CD4-positive, alpha-beta T cell (primary cell): ENCODE measurements around the gene SLC44A1. TPM values are rescaled to one million over a fixed set of nuclear protein-coding genes. Genes with fewer than 3 reads are reported as not detected.

Experiments
- ATAC-seq: fragments of 200-7000 bp; cut with Tn5 transposase; one replicate; pipeline ENCODE4 v1.10.0; 2022; ENCODE audit warnings: mild to moderate bottlenecking; ENCODE audit not compliant: poor library complexity
- CTCF ChIA-PET: fragments of 350-600 bp; sonication (Branson Sonifier 250); formaldehyde crosslinking; loops from one replicate; lab custom pipeline; 2021; ENCODE audit warnings: antibody characterized with exemption, inconsistent platforms; lab: Charles Lee
- POLR2A ChIA-PET: fragments of 350-600 bp; sonication (Branson Sonifier 250); formaldehyde crosslinking; loops from one replicate; lab custom pipeline; 2021; ENCODE audit warnings: antibody characterized with exemption, inconsistent platforms; lab: Charles Lee
- DNase-seq, 14 experiments: peaks; one replicate each; pipeline ENCODE4 v3.0.0-alpha.2; 2013 to 2020; ENCODE audit warnings: mixed read lengths in 2 of 14
- H3K27ac ChIP-seq, 2 donors: one replicate each; pipeline versions ENCODE4 v1.5.1 to v1.7.0; 2013; ENCODE audit warnings: low read length in 2 of 2, low read depth in 1 of 2, mild to moderate bottlenecking in 1 of 2
- H3K27me3 ChIP-seq, 2 experiments: 1 replicate in 1 of 2; 2 replicates in 1 of 2; pipeline versions ENCODE4 v1.6.1 to v1.7.0; 2013; ENCODE audit warnings: low read length in 2 of 2, control low read depth in 1 of 2, mild to moderate bottlenecking in 1 of 2, moderate library complexity in 1 of 2; ENCODE audit not compliant: insufficient read depth in 2 of 2, control insufficient read depth in 1 of 2
- H3K36me3 ChIP-seq: one replicate; pipeline ENCODE4 v1.6.1; 2013; ENCODE audit warnings: low read length, control low read depth; ENCODE audit not compliant: insufficient read depth
- H3K4me1 ChIP-seq: one replicate; pipeline ENCODE4 v1.6.1; 2013; ENCODE audit warnings: low read length, control low read depth; ENCODE audit not compliant: insufficient read depth
- H3K4me3 ChIP-seq: one replicate; pipeline ENCODE4 v1.5.1; 2013; ENCODE audit warnings: mild to moderate bottlenecking, low read length, moderate library complexity
- H3K9me3 ChIP-seq, 2 experiments: 1 replicate in 1 of 2; 2 replicates in 1 of 2; pipeline versions ENCODE4 v1.6.1 to v1.7.0; 2013; ENCODE audit warnings: low read length in 2 of 2, mild to moderate bottlenecking in 2 of 2, control low read depth in 1 of 2, moderate library complexity in 1 of 2; ENCODE audit not compliant: control insufficient read depth in 1 of 2, insufficient read depth in 1 of 2
- H3K27ac Mint-ChIP-seq: one replicate; pipeline ENCODE4 v1.8.0; 2020; ENCODE audit warnings: mixed read lengths
- H3K27me3 Mint-ChIP-seq: one replicate; pipeline ENCODE4 v1.8.0; 2021; ENCODE audit warnings: mixed read lengths
- H3K36me3 Mint-ChIP-seq: one replicate; pipeline ENCODE4 v1.8.0; 2021; ENCODE audit warnings: low read depth, mixed read lengths
- H3K4me1 Mint-ChIP-seq: one replicate; pipeline ENCODE4 v1.8.0; 2021; ENCODE audit warnings: low read depth, mixed read lengths
- H3K4me3 Mint-ChIP-seq: one replicate; pipeline ENCODE4 v1.8.0; 2020; ENCODE audit warnings: mild to moderate bottlenecking, mixed read lengths
- H3K9me3 Mint-ChIP-seq: one replicate; pipeline ENCODE4 v1.8.0; 2020; ENCODE audit warnings: mixed read lengths
- intact Hi-C, 2 experiments: fragments of 100-400 bp; cut with DNase I in 1 of 2; cut with micrococcal nuclease in 1 of 2; formaldehyde crosslinking; loops; one replicate each; pipeline versions ENCODE4 v1.15.1 to v1.9.0; 2023 to 2025; cut with DNase I, micrococcal nuclease
- total RNA-seq, 174 experiments: library from RNA in 2 of 174; stranded (reverse) in 2 of 174; gene quantifications; one replicate each; pipeline ENCODE4 v1.2.3 and lab custom pipeline; 2021 to 2026
- TF ChIP-seq, protein P1 (sequence below): fragments of 200-600 bp; IDR thresholded peaks from one replicate; pipeline ENCODE4 v1.8.0; 2022; ENCODE audit warnings: antibody characterized with exemption, mild to moderate bottlenecking

SLC44A1 gene
- total RNA-seq, 2 experiments from 2014 or later = 5.1 to 5.9 TPM

DNA sequence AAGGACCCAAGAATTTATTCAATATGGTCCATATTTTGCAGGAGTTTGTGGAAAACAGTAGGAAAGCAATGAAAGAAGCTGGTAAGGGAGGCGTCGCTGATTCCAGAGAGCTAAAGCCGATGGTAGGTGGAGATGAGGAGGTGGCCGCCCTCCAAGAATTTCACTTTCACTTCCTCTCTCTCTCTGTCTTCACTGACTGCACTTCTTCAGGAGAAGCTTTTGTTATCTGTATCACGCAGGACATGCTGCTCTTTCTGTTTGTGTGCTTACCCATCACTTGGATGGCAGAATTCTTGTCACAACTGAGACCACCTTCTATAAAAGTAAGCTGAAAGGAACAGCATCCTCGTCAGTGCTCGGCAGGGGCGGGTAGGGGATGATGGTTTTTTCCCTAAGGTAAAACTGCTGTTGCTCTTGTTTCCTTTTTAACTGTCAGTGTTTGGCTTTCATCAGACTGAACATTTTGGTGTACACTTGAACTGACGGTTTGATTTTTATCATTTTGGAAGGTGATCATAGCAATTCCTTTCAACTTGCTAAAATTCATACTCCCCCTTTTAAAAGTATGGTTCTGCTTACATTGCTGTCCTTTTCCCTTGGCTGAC lies 141.0 kb downstream of the SLC44A1 start:
- peaks cover 16% of the 10 kb centered on the region for H3K4me1 Mint-ChIP-seq
- H3K9me3 Mint-ChIP-seq = no peaks in the 10 kb centered on the region
- H3K36me3 Mint-ChIP-seq = peaks cover 12% of the 10 kb centered on the region
- H3K27ac ChIP-seq = no peak overlapping the region
- intact Hi-C loops = no loop called here
- H3K27me3 Mint-ChIP-seq = no peaks in the 10 kb centered on the region
- DNase-seq (peak in 11 of 14 experiments; percentile 1 to 57 (median 22)), ATAC-seq (peak; percentile 95)
- CTCF ChIA-PET = interaction anchor here (0.8 kb wide), 1 partner anchor 10 kb away, joined by 3 read pairs; no protein-coding TSS in a partner anchor
- H3K4me3 Mint-ChIP-seq = peak overlapping the region; percentile 96
- H3K9me3 ChIP-seq = no peaks in the 10 kb centered on the region
- TF ChIP-seq, protein P1, sequence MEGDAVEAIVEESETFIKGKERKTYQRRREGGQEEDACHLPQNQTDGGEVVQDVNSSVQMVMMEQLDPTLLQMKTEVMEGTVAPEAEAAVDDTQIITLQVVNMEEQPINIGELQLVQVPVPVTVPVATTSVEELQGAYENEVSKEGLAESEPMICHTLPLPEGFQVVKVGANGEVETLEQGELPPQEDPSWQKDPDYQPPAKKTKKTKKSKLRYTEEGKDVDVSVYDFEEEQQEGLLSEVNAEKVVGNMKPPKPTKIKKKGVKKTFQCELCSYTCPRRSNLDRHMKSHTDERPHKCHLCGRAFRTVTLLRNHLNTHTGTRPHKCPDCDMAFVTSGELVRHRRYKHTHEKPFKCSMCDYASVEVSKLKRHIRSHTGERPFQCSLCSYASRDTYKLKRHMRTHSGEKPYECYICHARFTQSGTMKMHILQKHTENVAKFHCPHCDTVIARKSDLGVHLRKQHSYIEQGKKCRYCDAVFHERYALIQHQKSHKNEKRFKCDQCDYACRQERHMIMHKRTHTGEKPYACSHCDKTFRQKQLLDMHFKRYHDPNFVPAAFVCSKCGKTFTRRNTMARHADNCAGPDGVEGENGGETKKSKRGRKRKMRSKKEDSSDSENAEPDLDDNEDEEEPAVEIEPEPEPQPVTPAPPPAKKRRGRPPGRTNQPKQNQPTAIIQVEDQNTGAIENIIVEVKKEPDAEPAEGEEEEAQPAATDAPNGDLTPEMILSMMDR = no peak
- H3K27me3 ChIP-seq = no peaks in the 10 kb centered on the region
- POLR2A ChIA-PET = interaction anchor here (0.8 to 1.7 kb wide), 4 partner anchors 9 to 141 kb away, joined by 3 to 19 read pairs (median 6); partner anchors contain the start of gene SLC44A1
- H3K4me1 ChIP-seq = no peaks in the 10 kb centered on the region
- H3K27ac Mint-ChIP-seq = peak overlapping the region; percentile 88
- no peaks in the 10 kb centered on the region for H3K36me3 ChIP-seq
- H3K4me3 ChIP-seq = peak overlapping the region; percentile 56

DNA sequence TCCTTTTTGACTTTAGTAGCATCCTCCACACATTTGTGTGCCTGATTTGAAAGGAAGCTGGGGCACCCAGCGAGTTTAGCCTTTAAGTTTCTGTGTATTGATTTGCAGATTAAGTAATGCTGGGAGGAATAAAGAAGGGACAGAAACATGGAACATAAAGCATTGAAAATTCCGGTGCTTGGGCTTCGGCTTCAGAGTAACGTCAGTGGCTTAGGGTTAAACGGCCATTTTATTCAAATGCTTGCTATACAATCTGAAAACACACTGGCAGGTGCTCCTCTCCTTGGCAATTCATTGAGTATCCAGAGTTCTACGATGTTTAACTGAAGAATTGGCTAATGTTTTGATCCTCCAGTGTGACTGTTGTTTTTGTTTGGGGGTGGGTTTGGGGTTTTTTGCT lies 145.3 kb downstream of the SLC44A1 start:
- CTCF ChIA-PET = interaction anchor here (0.7 to 1.1 kb wide), 2 partner anchors 9 to 238 kb away, joined by 5 to 7 read pairs; no protein-coding TSS in a partner anchor
- H3K4me1 ChIP-seq = no peaks in the 10 kb centered on the region
- Mint-ChIP-seq H3K27ac (no peak overlapping the region), H3K4me3 (no peak overlapping the region), H3K4me1 (peaks cover 13% of the 10 kb centered on the region), H3K36me3 (peaks cover 12% of the 10 kb centered on the region), H3K9me3 (no peaks in the 10 kb centered on the region), H3K27me3 (peaks cover 8% of the 10 kb centered on the region)
- intact Hi-C loops = no loop called here
- POLR2A ChIA-PET = no interaction called here
- no peak for DNase-seq
- no peaks in the 10 kb centered on the region for H3K36me3 ChIP-seq
- no peak overlapping the region for H3K4me3 ChIP-seq
- no peaks in the 10 kb centered on the region for H3K9me3 ChIP-seq
- H3K27me3 ChIP-seq = no peaks in the 10 kb centered on the region
- H3K27ac ChIP-seq = no peak overlapping the region
- no peak for ATAC-seq
- TF ChIP-seq, protein P1 = no peak

DNA sequence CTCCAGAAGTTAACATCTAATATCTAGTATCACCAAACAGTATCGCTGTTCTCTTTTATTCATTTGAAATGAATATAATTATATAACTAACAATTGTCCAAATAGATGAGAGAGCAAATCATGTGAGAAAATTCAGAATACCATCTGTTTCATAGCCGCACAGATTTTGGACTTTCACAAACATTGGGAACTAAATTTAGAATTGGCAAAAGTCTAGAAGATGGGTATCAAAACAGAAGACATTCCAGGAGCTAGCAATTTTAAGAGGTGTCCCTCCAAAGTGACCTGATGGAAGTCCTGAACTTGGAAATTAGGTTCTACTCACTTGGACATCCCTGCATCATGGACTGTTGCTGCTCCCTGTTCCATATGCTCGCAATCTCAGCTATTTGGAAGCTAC lies 146.4 kb downstream of the SLC44A1 start:
- Histone ChIP-seq H3K4me3 (no peak overlapping the region), H3K27ac (no peak overlapping the region), H3K36me3 (no peaks in the 10 kb centered on the region), H3K4me1 (no peaks in the 10 kb centered on the region), H3K27me3 (no peaks in the 10 kb centered on the region), H3K9me3 (no peaks in the 10 kb centered on the region)
- ATAC-seq (no peak), DNase-seq (no peak)
- Mint-ChIP-seq H3K4me3 (no peak overlapping the region), H3K4me1 (peaks cover 2% of the 10 kb centered on the region), H3K27me3 (peaks cover 15% of the 10 kb centered on the region), H3K9me3 (no peaks in the 10 kb centered on the region), H3K27ac (no peak overlapping the region), H3K36me3 (peaks cover 5% of the 10 kb centered on the region)
- ChIA-PET POLR2A (no interaction called here), CTCF (interaction anchor here (1.1 kb wide), 1 partner anchor 8 kb away, joined by 5 read pairs; no protein-coding TSS in a partner anchor)
- intact Hi-C loops = no loop called here
- TF ChIP-seq, protein P1 = no peak
